ENCODE data around the gene RNU4-1. TPM values are rescaled to one million over a fixed set of nuclear protein-coding genes. Genes with fewer than 3 reads are reported as not detected.
"Not testable (repeated sequence)": the region's sequence is repeated elsewhere in the genome, so short reads cannot be mapped to it uniquely, and the experiment has no call there.

The RNU4-1 gene
- total and polyA plus RNA-seq, 2 experiments from 2014 or later = 6.0 TPM; not detected in 1

GRCh38 chr12:120247621-120248030, 45.4 kb downstream of the RNU4-1 start (continued):
- TF ChIP-seq CREB1 (CRISPR knock-in tag; IDR thresholded peaks at IDR 0.05; ENCODE audit: low read depth) (no peak), POLR2AphosphoS5 (IDR thresholded peaks at IDR 0.05; ENCODE audit: low read depth) (no peak), EZH2phosphoT487 (IDR thresholded peaks at IDR 0.05; ENCODE audit: unreplicated experiment) (no peak), NANOG (IDR thresholded peaks at IDR 0.05; ENCODE audit: borderline replicate concordance) (no peak), STAT1 (IDR thresholded peaks at IDR 0.05; ENCODE audit: unreplicated experiment) (no peak), ZNF114 (CRISPR knock-in tag; IDR thresholded peaks at IDR 0.05) (no peak)
- TF ChIP-seq, protein P1, sequence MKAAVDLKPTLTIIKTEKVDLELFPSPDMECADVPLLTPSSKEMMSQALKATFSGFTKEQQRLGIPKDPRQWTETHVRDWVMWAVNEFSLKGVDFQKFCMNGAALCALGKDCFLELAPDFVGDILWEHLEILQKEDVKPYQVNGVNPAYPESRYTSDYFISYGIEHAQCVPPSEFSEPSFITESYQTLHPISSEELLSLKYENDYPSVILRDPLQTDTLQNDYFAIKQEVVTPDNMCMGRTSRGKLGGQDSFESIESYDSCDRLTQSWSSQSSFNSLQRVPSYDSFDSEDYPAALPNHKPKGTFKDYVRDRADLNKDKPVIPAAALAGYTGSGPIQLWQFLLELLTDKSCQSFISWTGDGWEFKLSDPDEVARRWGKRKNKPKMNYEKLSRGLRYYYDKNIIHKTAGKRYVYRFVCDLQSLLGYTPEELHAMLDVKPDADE (IDR thresholded peaks at IDR 0.05) = no peak
- TF ChIP-seq, protein P2, sequence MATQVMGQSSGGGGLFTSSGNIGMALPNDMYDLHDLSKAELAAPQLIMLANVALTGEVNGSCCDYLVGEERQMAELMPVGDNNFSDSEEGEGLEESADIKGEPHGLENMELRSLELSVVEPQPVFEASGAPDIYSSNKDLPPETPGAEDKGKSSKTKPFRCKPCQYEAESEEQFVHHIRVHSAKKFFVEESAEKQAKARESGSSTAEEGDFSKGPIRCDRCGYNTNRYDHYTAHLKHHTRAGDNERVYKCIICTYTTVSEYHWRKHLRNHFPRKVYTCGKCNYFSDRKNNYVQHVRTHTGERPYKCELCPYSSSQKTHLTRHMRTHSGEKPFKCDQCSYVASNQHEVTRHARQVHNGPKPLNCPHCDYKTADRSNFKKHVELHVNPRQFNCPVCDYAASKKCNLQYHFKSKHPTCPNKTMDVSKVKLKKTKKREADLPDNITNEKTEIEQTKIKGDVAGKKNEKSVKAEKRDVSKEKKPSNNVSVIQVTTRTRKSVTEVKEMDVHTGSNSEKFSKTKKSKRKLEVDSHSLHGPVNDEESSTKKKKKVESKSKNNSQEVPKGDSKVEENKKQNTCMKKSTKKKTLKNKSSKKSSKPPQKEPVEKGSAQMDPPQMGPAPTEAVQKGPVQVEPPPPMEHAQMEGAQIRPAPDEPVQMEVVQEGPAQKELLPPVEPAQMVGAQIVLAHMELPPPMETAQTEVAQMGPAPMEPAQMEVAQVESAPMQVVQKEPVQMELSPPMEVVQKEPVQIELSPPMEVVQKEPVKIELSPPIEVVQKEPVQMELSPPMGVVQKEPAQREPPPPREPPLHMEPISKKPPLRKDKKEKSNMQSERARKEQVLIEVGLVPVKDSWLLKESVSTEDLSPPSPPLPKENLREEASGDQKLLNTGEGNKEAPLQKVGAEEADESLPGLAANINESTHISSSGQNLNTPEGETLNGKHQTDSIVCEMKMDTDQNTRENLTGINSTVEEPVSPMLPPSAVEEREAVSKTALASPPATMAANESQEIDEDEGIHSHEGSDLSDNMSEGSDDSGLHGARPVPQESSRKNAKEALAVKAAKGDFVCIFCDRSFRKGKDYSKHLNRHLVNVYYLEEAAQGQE (IDR thresholded peaks at IDR 0.05; ENCODE audit: unreplicated experiment) = no peak

GRCh38 chr12:120247183-120247582, 45.9 kb downstream of the RNU4-1 start:
- DNase-seq (ENCODE audit: low spot score) (no peak), ATAC-seq (no peak)
- Mint-ChIP-seq H3K27ac (no peak overlapping the region), H3K4me3 (no peak overlapping the region), H3K4me1 (peaks cover 41% of the 10 kb centered on the region), H3K9me3 (no peaks in the 10 kb centered on the region), H3K36me3 (ENCODE audit: low read depth) (no peaks in the 10 kb centered on the region; the same call in 2 of the 3 replicates), H3K27me3 (ENCODE audit: insufficient read depth, low read depth, poor library complexity) (peaks cover 3% of the 10 kb centered on the region)
- Histone ChIP-seq H3K4me1 (ENCODE audit: insufficient read depth) (peaks cover 18% of the 10 kb centered on the region), H3K9me2 (ENCODE audit: insufficient read depth) (no peaks in the 10 kb centered on the region), H2AFZ (no peak overlapping the region), H3K36me3 (ENCODE audit: insufficient read depth) (no peaks in the 10 kb centered on the region), H4K20me1 (replicated peaks; ENCODE audit: insufficient read depth) (peaks cover 15% of the 10 kb centered on the region; the same call in 1 of the 2 replicates), H3F3A (replicated peaks; ENCODE audit: low read depth) (0 out of 2 replicates have a peak, but pooled peaks cover 3% of the 10 kb centered on the region), H3K4me3 (no peak overlapping the region), H3K4me2 (no peak overlapping the region), H3K79me2 (replicated peaks; ENCODE audit: insufficient read depth) (peaks cover 99% of the 10 kb centered on the region), H3K27me3 (ENCODE audit: insufficient read depth) (no peaks in the 10 kb centered on the region), H3K27ac (ENCODE audit: low read depth) (no peak overlapping the region)
- no peak for TF ChIP-seq CREB1 (CRISPR knock-in tag; IDR thresholded peaks at IDR 0.05; ENCODE audit: low read depth)
- no peak for TF ChIP-seq EZH2phosphoT487 (IDR thresholded peaks at IDR 0.05; ENCODE audit: unreplicated experiment)
- TF ChIP-seq ZNF114 (CRISPR knock-in tag; IDR thresholded peaks at IDR 0.05) = no peak
- no peak for TF ChIP-seq ZNF331 (CRISPR knock-in tag; IDR thresholded peaks at IDR 0.05; ENCODE audit: low read depth)

DNA sequence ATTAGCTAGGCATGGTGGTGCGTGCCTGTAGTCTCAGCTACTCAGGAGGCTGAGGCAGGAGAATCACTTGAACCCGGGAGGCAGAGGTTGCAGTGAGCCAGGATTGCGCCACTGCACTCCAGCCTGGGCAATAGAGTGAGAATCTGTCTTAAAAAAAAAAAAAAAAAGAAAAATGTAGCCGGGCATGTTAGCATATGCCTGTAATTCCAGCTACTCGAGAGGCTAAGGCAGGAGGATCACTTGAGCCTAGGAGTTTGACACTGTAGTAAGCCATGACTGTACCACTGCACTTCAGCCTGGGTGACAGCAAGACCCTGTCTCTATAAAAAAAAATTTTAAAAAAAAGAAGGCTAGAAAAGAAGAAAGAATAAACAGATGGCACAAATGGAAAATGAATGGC, 46.3 kb downstream of the RNU4-1 start:
- Histone ChIP-seq H3K79me2 (replicated peaks; ENCODE audit: insufficient read depth) (peaks cover 99% of the 10 kb centered on the region), H4K20me1 (replicated peaks; ENCODE audit: insufficient read depth) (peaks cover 15% of the 10 kb centered on the region), H3K4me1 (ENCODE audit: insufficient read depth) (peaks cover 20% of the 10 kb centered on the region)
- not testable (repeated sequence) for H3K4me2 ChIP-seq; H3K27me3 Mint-ChIP-seq (ENCODE audit: insufficient read depth, low read depth, poor library complexity); H3K36me3 Mint-ChIP-seq (ENCODE audit: low read depth); ATAC-seq; H3K4me3 Mint-ChIP-seq; H3K27ac Mint-ChIP-seq; H3F3A ChIP-seq (replicated peaks; ENCODE audit: low read depth); H2AFZ ChIP-seq; DNase-seq (ENCODE audit: low spot score); H3K27ac ChIP-seq (ENCODE audit: low read depth); H3K9me2 ChIP-seq (ENCODE audit: insufficient read depth); H3K36me3 ChIP-seq (ENCODE audit: insufficient read depth); H3K4me3 ChIP-seq; H3K9me3 Mint-ChIP-seq; H3K27me3 ChIP-seq (ENCODE audit: insufficient read depth)
- peaks cover 45% of the 10 kb centered on the region for H3K4me1 Mint-ChIP-seq

Small RNAs within 50 kb of the gene (small RNA-seq; reads per million reads assigned to genes)
- gene RNU4-1 (ENCODE audit: low replicate concordance) (4,412 reads per million, percentile 100 among the genes with 10 or more reads in this experiment), gene RNU4-2 (ENCODE audit: low replicate concordance) (780 reads per million, percentile 100 among the genes with 10 or more reads in this experiment), gene RNU6-1088P (ENCODE audit: low replicate concordance) (not detected)

Other genes starting within 250 kb of the RNU4-1 start
- 15.9 and 16.9 TPM in 2 replicates for gene RAB35, start 176.5 kb downstream of the RNU4-1 start, total RNA-seq (2014; rRNA removed; shearing (Covaris generic))
- gene RAB35, start 176.5 kb downstream of the RNU4-1 start, polyA plus RNA-seq (2016; fragmentation: Nextera tagmentation; extraction: Ambion mirVana) = 9.9 and 12.6 TPM in 2 replicates
- gene GCN1, start 98.5 kb downstream of the RNU4-1 start, total RNA-seq (2014; rRNA removed; shearing (Covaris generic)) = 141 and 177 TPM in 2 replicates
- gene GCN1, start 98.5 kb downstream of the RNU4-1 start, polyA plus RNA-seq (2016; fragmentation: Nextera tagmentation; extraction: Ambion mirVana) = 18.0 and 18.2 TPM in 2 replicates
- gene RPLP0, start 92.1 kb downstream of the RNU4-1 start, total RNA-seq (2014; rRNA removed; shearing (Covaris generic)) = 4,855 and 4,916 TPM in 2 replicates
- 2,219 and 2,404 TPM in 2 replicates for gene RPLP0, start 92.1 kb downstream of the RNU4-1 start, polyA plus RNA-seq (2016; fragmentation: Nextera tagmentation; extraction: Ambion mirVana)
- 69.3 and 76.0 TPM in 2 replicates for gene PXN, start 27.5 kb downstream of the RNU4-1 start, total RNA-seq (2014; rRNA removed; shearing (Covaris generic))
- gene PXN, start 27.5 kb downstream of the RNU4-1 start, polyA plus RNA-seq (2016; fragmentation: Nextera tagmentation; extraction: Ambion mirVana) = 38.4 and 39.0 TPM in 2 replicates
- under 0.01 TPM in 1 of 2 replicates, not detected in the other for gene RNU4-2, start 1.3 kb downstream of the RNU4-1 start, total RNA-seq (2014; rRNA removed; shearing (Covaris generic))
- gene RNU4-2, start 1.3 kb downstream of the RNU4-1 start, polyA plus RNA-seq (2016; fragmentation: Nextera tagmentation; extraction: Ambion mirVana) = 9.5 TPM in 1 of 2 replicates, not detected in the other
- 0.78 and 2.0 TPM in 2 replicates for gene SIRT4, start 9.1 kb upstream of the RNU4-1 start, total RNA-seq (2014; rRNA removed; shearing (Covaris generic))
- gene SIRT4, start 9.1 kb upstream of the RNU4-1 start, polyA plus RNA-seq (2016; fragmentation: Nextera tagmentation; extraction: Ambion mirVana) = 3.0 and 4.1 TPM in 2 replicates
- gene PLA2G1B, start 34.5 kb upstream of the RNU4-1 start, total RNA-seq (2014; rRNA removed; shearing (Covaris generic)) = not detected in 2 replicates
- gene PLA2G1B, start 34.5 kb upstream of the RNU4-1 start, polyA plus RNA-seq (2016; fragmentation: Nextera tagmentation; extraction: Ambion mirVana) = not detected in 2 replicates
- gene MSI1, start 75.9 kb upstream of the RNU4-1 start, total RNA-seq (2014; rRNA removed; shearing (Covaris generic)) = 8.1 and 12.8 TPM in 2 replicates
- 16.9 and 19.2 TPM in 2 replicates for gene MSI1, start 75.9 kb upstream of the RNU4-1 start, polyA plus RNA-seq (2016; fragmentation: Nextera tagmentation; extraction: Ambion mirVana)
- 393 and 422 TPM in 2 replicates for gene COX6A1, start 144.9 kb upstream of the RNU4-1 start, total RNA-seq (2014; rRNA removed; shearing (Covaris generic))
- 1,484 and 1,643 TPM in 2 replicates for gene COX6A1, start 144.9 kb upstream of the RNU4-1 start, polyA plus RNA-seq (2016; fragmentation: Nextera tagmentation; extraction: Ambion mirVana)
- 53.4 and 61.8 TPM in 2 replicates for gene TRIAP1, start 153.1 kb upstream of the RNU4-1 start, total RNA-seq (2014; rRNA removed; shearing (Covaris generic))
- gene TRIAP1, start 153.1 kb upstream of the RNU4-1 start, polyA plus RNA-seq (2016; fragmentation: Nextera tagmentation; extraction: Ambion mirVana) = 94.0 and 94.2 TPM in 2 replicates
- gene GATC, start 153.2 kb upstream of the RNU4-1 start, total RNA-seq (2014; rRNA removed; shearing (Covaris generic)) = 16.7 and 18.5 TPM in 2 replicates
- 14.9 and 20.1 TPM in 2 replicates for gene GATC, start 153.2 kb upstream of the RNU4-1 start, polyA plus RNA-seq (2016; fragmentation: Nextera tagmentation; extraction: Ambion mirVana)
- gene SRSF9, start 176.5 kb upstream of the RNU4-1 start, total RNA-seq (2014; rRNA removed; shearing (Covaris generic)) = 202 and 250 TPM in 2 replicates
- gene SRSF9, start 176.5 kb upstream of the RNU4-1 start, polyA plus RNA-seq (2016; fragmentation: Nextera tagmentation; extraction: Ambion mirVana) = 436 and 481 TPM in 2 replicates
- gene DYNLL1, start 202.9 kb upstream of the RNU4-1 start, total RNA-seq (2014; rRNA removed; shearing (Covaris generic)) = 310 and 313 TPM in 2 replicates
- 833 and 868 TPM in 2 replicates for gene DYNLL1, start 202.9 kb upstream of the RNU4-1 start, polyA plus RNA-seq (2016; fragmentation: Nextera tagmentation; extraction: Ambion mirVana)
- gene COQ5, start 235.9 kb upstream of the RNU4-1 start, total RNA-seq (2014; rRNA removed; shearing (Covaris generic)) = 32.5 and 32.6 TPM in 2 replicates
- gene COQ5, start 235.9 kb upstream of the RNU4-1 start, polyA plus RNA-seq (2016; fragmentation: Nextera tagmentation; extraction: Ambion mirVana) = 30.7 and 32.4 TPM in 2 replicates
- gene RNF10, start 241.1 kb upstream of the RNU4-1 start, total RNA-seq (2014; rRNA removed; shearing (Covaris generic)) = 90.4 and 113 TPM in 2 replicates
- 149 and 154 TPM in 2 replicates for gene RNF10, start 241.1 kb upstream of the RNU4-1 start, polyA plus RNA-seq (2016; fragmentation: Nextera tagmentation; extraction: Ambion mirVana)

All from GM23338 (cell line).